ENCODE results near the gene LALBA. TPM values are rescaled to one million over a fixed set of nuclear protein-coding genes. Genes with fewer than 3 reads are reported as not detected.

The LALBA gene
- total and polyA plus RNA-seq, 9 of the 15 experiments (the other 6 are each of a cell fraction or from before 2014, with no cell fraction given), result 0.21 TPM; not detected in 8

- TF ChIP-seq DDX20 (tag; IDR thresholded peaks at IDR 0.05; ENCODE audit: low read depth) (peak; percentile 85), PTTG1 (tag; IDR thresholded peaks at IDR 0.05; ENCODE audit: low read depth) (peak; percentile 84), MAZ (CRISPR knock-in tag; conservative IDR thresholded peaks at IDR 0.05 in 1 of 2, IDR thresholded peaks at IDR 0.05 in 1 of 2) (no peak), ZNF592 (IDR thresholded peaks at IDR 0.05) (0 out of 2 replicates have a peak, but pooled peaks have one; percentile 23), SMC3 (conservative IDR thresholded peaks at IDR 0.05; ENCODE audit: insufficient read depth, low read depth, low read length) (no peak)
Measured at GRCh38 chr12:48583728-48584127, 13.9 kb upstream of the LALBA start (continued).

GRCh38 chr12:48580831-48581230 lies 11.0 kb upstream of the LALBA start:
- Histone ChIP-seq H3K4me3 (no peak overlapping the region), H4K20me1 (replicated peaks; ENCODE audit: control insufficient read depth, insufficient read depth, low read length) (no peaks in the 10 kb centered on the region), H3K27me3 (ENCODE audit: control insufficient read depth in 2 of 2, insufficient read depth in 2 of 2, low read length in 2 of 2) (peaks cover 0 to 4% of the 10 kb centered on the region in 2 experiments; a peak in 1 of 5 replicates), H3K4me2 (ENCODE audit: insufficient read depth, low read length) (no peak overlapping the region), H3K9me3 (replicated peaks; ENCODE audit: control insufficient read depth, insufficient read depth, low read depth, low read length) (no peaks in the 10 kb centered on the region), H2AFZ (ENCODE audit: low read depth, low read length) (peak overlapping the region; percentile 57), H3K9ac (ENCODE audit: insufficient read depth in 1 of 2, low read depth in 2 of 2, low read length in 2 of 2) (no peak overlapping the region), H3K4me1 (replicated peaks in 1 of 2; ENCODE audit: control insufficient read depth in 2 of 2, insufficient read depth in 2 of 2, low read length in 2 of 2) (no peaks in the 10 kb centered on the region; a peak in 2 of 5 replicates), H3K9me1 (ENCODE audit: control insufficient read depth, insufficient read depth, low read length) (no peaks in the 10 kb centered on the region), H3K27ac (ENCODE audit: extremely low read depth, low read depth, low read length) (no peak overlapping the region), H3K36me3 (ENCODE audit: control insufficient read depth, insufficient read depth, low read length) (no peaks in the 10 kb centered on the region), H3K79me2 (ENCODE audit: control insufficient read depth, insufficient read depth, low read length) (no peaks in the 10 kb centered on the region)
- CTCF ChIA-PET (ENCODE audit: low intra/inter-chr PET ratio), result no interaction called here
- in situ Hi-C loops (cut with MboI) (no loop called here), intact Hi-C loops (cut with micrococcal nuclease) (no loop called here)
- no peak for DNase-seq (ENCODE audit: extremely low read depth in 1 of 4, low spot score in 3 of 4)
- POLR2A ChIA-PET, result interaction anchor here (1.0 to 1.5 kb wide), 3 partner anchors 12 to 20 kb away, joined by 3 to 4 read pairs (median 4); no protein-coding TSS in a partner anchor
- 4% methylated on average over 5 of the region's 5 CpGs for WGBS (ENCODE audit: insufficient coverage, low coverage, missing lambda C conversion rate)
- ATAC-seq, result no peak
- peak; percentile 19 for FAIRE-seq
- no TSS peak for BruUV-seq (replicated peaks)
- TF ChIP-seq FOXA1 (IDR thresholded peaks at IDR 0.05; ENCODE audit: borderline replicate concordance) (no peak), THRA (IDR thresholded peaks at IDR 0.05) (no peak), KAT2B (IDR thresholded peaks at IDR 0.05; ENCODE audit: low read depth, low read length) (no peak), MEIS2 (IDR thresholded peaks at IDR 0.05; ENCODE audit: partially characterized antibody) (peak; percentile 25), ETV1 (tag; conservative IDR thresholded peaks at IDR 0.05; ENCODE audit: low read depth) (0 out of 2 replicates have a peak, but pooled peaks have one; percentile 31), HOXB6 (CRISPR knock-in tag; IDR thresholded peaks at IDR 0.05; ENCODE audit: borderline replicate concordance) (no peak), NRF1 (conservative IDR thresholded peaks at IDR 0.05 in 1 of 2, IDR thresholded peaks at IDR 0.05 in 1 of 2) (no peak), ZNF655 (CRISPR knock-in tag; IDR thresholded peaks at IDR 0.05) (no peak)
